HG03095 (cell line): ENCODE measurements around the gene AIFM2.

Experiments
- ATAC-seq: cut with Tn5 transposase; IDR thresholded peaks from one replicate; pipeline ENCODE4 v1.9.1; 2021; ENCODE audit warnings: moderate library complexity; ENCODE audit not compliant: unreplicated experiment

The AIFM2 gene

DNA sequence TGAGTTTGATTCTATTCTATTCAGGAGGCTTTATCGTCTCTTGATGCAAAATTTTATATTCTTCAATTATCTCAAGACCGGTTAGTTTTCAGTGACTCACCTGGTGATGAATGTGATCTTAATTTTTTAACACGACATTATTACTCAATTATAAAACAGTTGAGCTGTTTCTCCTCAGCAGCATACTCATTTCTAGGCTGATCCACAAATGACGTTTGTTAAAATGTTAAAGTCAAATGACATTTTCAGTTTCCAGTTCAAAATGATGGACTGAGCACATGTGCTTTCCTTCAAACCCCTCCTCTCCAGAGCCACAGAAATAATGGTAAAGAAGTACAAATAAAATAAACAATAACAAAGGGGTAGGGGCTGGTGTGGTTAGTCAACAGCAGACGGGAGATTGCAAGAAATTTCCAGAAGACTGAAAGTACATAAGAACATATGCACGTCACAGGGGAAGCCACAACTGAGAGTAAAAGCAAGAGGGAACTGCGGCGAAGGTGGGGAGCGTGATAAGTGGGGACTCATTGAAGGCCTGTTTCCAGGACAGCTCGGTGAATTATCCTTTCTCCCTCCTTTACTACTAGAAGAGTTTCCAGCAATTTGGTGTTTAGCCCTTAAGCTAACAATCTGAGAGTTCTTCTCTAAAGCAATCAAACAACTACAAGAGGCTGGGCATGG is 69.1 kb downstream of the AIFM2 start:
- no peak for ATAC-seq
